Measurements from ENCODE around the gene CDK6. TPM values are rescaled to one million over a fixed set of nuclear protein-coding genes. Genes with fewer than 3 reads are reported as not detected.

The CDK6 gene
- polyA plus RNA-seq, 1 experiment: 29.2 TPM

GRCh38 chr7:92691578-92691977, 144.8 kb downstream of the CDK6 start:
- DNase-seq (ENCODE audit: low read depth): no peak

GRCh38 chr7:92685136-92686042, 151.0 kb downstream of the CDK6 start:
- ChIA-PET POLR2A (no interaction called here), CTCF (no interaction called here)
- DNase-seq (ENCODE audit: low read depth): no peak
- Histone ChIP-seq H3K36me3 (ENCODE audit: control insufficient read depth, insufficient read depth, low read length) (no peaks in the 10 kb centered on the region), H3K4me3 (ENCODE audit: low read depth, low read length) (no peak overlapping the region), H3K27me3 (ENCODE audit: control insufficient read depth, insufficient read depth, low read length) (no peaks in the 10 kb centered on the region)
- TF ChIP-seq CTCF (IDR thresholded peaks at IDR 0.05; ENCODE audit: insufficient read depth, low read depth, low read length): no peak

More at GRCh38 chr7:92691578-92691977, 144.8 kb downstream of the CDK6 start:
- peak; percentile 50 for TF ChIP-seq CTCF (IDR thresholded peaks at IDR 0.05; ENCODE audit: insufficient read depth, low read depth, low read length)
- no peaks in the 10 kb centered on the region for H3K27me3 ChIP-seq (ENCODE audit: control insufficient read depth, insufficient read depth, low read length)
- POLR2A ChIA-PET: no interaction called here
- CTCF ChIA-PET: interaction anchor here (0.6 kb wide), 1 partner anchor 14 kb away, joined by 3 read pairs; no protein-coding TSS in a partner anchor
- no peak overlapping the region for H3K4me3 ChIP-seq (ENCODE audit: low read depth, low read length)
- no peaks in the 10 kb centered on the region for H3K36me3 ChIP-seq (ENCODE audit: control insufficient read depth, insufficient read depth, low read length)

GRCh38 chr7:92684274-92684673, 152.1 kb downstream of the CDK6 start:
- no peak for DNase-seq (ENCODE audit: low read depth)
- H3K27me3 ChIP-seq (ENCODE audit: control insufficient read depth, insufficient read depth, low read length): no peaks in the 10 kb centered on the region
- CTCF ChIA-PET: interaction anchor here (0.7 to 1.3 kb wide), 2 partner anchors 134 to 149 kb away, joined by 3 read pairs; no protein-coding TSS in a partner anchor
- POLR2A ChIA-PET: no interaction called here
- no peak for TF ChIP-seq CTCF (IDR thresholded peaks at IDR 0.05; ENCODE audit: insufficient read depth, low read depth, low read length)
- no peaks in the 10 kb centered on the region for H3K36me3 ChIP-seq (ENCODE audit: control insufficient read depth, insufficient read depth, low read length)
- no peak overlapping the region for H3K4me3 ChIP-seq (ENCODE audit: low read depth, low read length)

- POLR2A ChIA-PET: no interaction called here
- no peak for DNase-seq (ENCODE audit: low read depth)
- Histone ChIP-seq H3K4me3 (ENCODE audit: low read depth, low read length) (no peak overlapping the region), H3K27me3 (ENCODE audit: control insufficient read depth, insufficient read depth, low read length) (no peaks in the 10 kb centered on the region), H3K36me3 (ENCODE audit: control insufficient read depth, insufficient read depth, low read length) (no peaks in the 10 kb centered on the region)
- no peak for TF ChIP-seq CTCF (IDR thresholded peaks at IDR 0.05; ENCODE audit: insufficient read depth, low read depth, low read length)
- CTCF ChIA-PET: no interaction called here
Measured at GRCh38 chr7:92682903-92683539, 153.4 kb downstream of the CDK6 start.

- no peak for TF ChIP-seq CTCF (IDR thresholded peaks at IDR 0.05; ENCODE audit: insufficient read depth, low read depth, low read length)
- no peak for DNase-seq (ENCODE audit: low read depth)
- ChIA-PET CTCF (no interaction called here), POLR2A (no interaction called here)
- Histone ChIP-seq H3K36me3 (ENCODE audit: control insufficient read depth, insufficient read depth, low read length) (no peaks in the 10 kb centered on the region), H3K4me3 (ENCODE audit: low read depth, low read length) (no peak overlapping the region), H3K27me3 (ENCODE audit: control insufficient read depth, insufficient read depth, low read length) (no peaks in the 10 kb centered on the region)
Measured at GRCh38 chr7:92682330-92682729, 154.0 kb downstream of the CDK6 start.

Measured in BJ (cell line).